B cell (primary cell): ENCODE results near the gene MKRN3. TPM values are rescaled to one million over a fixed set of nuclear protein-coding genes. Genes with fewer than 3 reads are reported as not detected.

Experiments used
- ATAC-seq: fragments of 200-7000 bp; cut with Tn5 transposase; one replicate; pipeline ENCODE4 v1.10.0; 2021; ENCODE audit warnings: low read depth, mild to moderate bottlenecking, moderate number of reproducible peaks, moderate library complexity
- CTCF ChIA-PET: fragments of 350-600 bp; sonication (Branson Sonifier 250); formaldehyde crosslinking; loops from one replicate; lab custom pipeline; 2021; ENCODE audit warnings: antibody characterized with exemption, inconsistent platforms; lab: Charles Lee
- POLR2A ChIA-PET: fragments of 350-600 bp; sonication (Branson Sonifier 250); formaldehyde crosslinking; loops from one replicate; lab custom pipeline; 2021; ENCODE audit warnings: antibody characterized with exemption; lab: Charles Lee
- DNase-seq: peaks from one replicate; pipeline ENCODE4 v3.0.0; 2013
- H2AFZ ChIP-seq: 2 replicates; pipeline ENCODE4 v1.6.1; 2012; ENCODE audit warnings: mild to moderate bottlenecking, low read depth, low read length; ENCODE audit not compliant: insufficient read depth, poor library complexity, severe bottlenecking
- H3K27ac ChIP-seq, 2 donors: 1 replicate in 1 of 2; 2 replicates in 1 of 2; pipeline ENCODE4 v1.5.1; 2012 to 2013; ENCODE audit warnings: low read length in 2 of 2, mild to moderate bottlenecking in 2 of 2, moderate library complexity in 1 of 2
- H3K27me3 ChIP-seq, 4 experiments: fragments of 200-600 bp in 1 of 4; sonication (generic) in 1 of 4; replicated peaks in 1 of 4; 1 replicate in 2 of 4; 2 replicates in 2 of 4; pipeline versions ENCODE4 v1.6.1 to v1.7.0; 2013 to 2016; ENCODE audit warnings: low read length in 3 of 4, mild to moderate bottlenecking in 2 of 4, mixed read lengths in 1 of 4, moderate library complexity in 1 of 4; ENCODE audit not compliant: insufficient read depth in 4 of 4, control insufficient read depth in 3 of 4; ENCODE audit errors: control extremely low read depth in 1 of 4
- H3K36me3 ChIP-seq, 2 experiments: replicated peaks in 1 of 2; 1 replicate in 1 of 2; 2 replicates in 1 of 2; pipeline versions ENCODE4 v1.6.1 to v1.7.1; 2013; ENCODE audit warnings: low read length in 1 of 2; ENCODE audit not compliant: insufficient read depth in 2 of 2, control insufficient read depth in 1 of 2; ENCODE audit errors: control extremely low read depth in 1 of 2, extremely low read depth in 1 of 2
- H3K4me1 ChIP-seq, 2 donors: fragments of 200-600 bp in 1 of 2; sonication (generic) in 1 of 2; 1 replicate in 1 of 2; 2 replicates in 1 of 2; pipeline versions ENCODE4 v1.5.1 to v1.6.1; 2013 to 2017; ENCODE audit warnings: low read length in 2 of 2; ENCODE audit not compliant: control insufficient read depth in 2 of 2, insufficient read depth in 2 of 2
- H3K4me2 ChIP-seq: replicated peaks from 2 replicates; pipeline ENCODE3; 2012; ENCODE audit warnings: mild to moderate bottlenecking, low read depth, low read length; ENCODE audit not compliant: poor library complexity, severe bottlenecking
- H3K4me3 ChIP-seq, 5 experiments: fragments of 200-600 bp in 1 of 5; sonication (generic) in 1 of 5; 1 replicate in 3 of 5; 2 replicates in 2 of 5; pipeline versions ENCODE4 v1.5.1 to v1.7.0; 2011 to 2016; ENCODE audit warnings: low read length in 4 of 5, mild to moderate bottlenecking in 4 of 5, low read depth in 2 of 5, control low read depth in 1 of 5, moderate library complexity in 1 of 5; ENCODE audit not compliant: insufficient read depth in 1 of 5; ENCODE audit errors: control extremely low read depth in 1 of 5, extremely low read depth in 1 of 5
- H3K79me2 ChIP-seq: fragments of 200-600 bp; sonication (generic); one replicate; pipeline ENCODE4 v1.6.0; 2016; ENCODE audit warnings: low read length; ENCODE audit not compliant: control insufficient read depth, insufficient read depth
- H3K9ac ChIP-seq: fragments of 200-600 bp; sonication (generic); 2 replicates; pipeline ENCODE4 v1.6.1; 2017; ENCODE audit warnings: mild to moderate bottlenecking, low read length, moderate library complexity
- H3K9me3 ChIP-seq, 3 donors: one replicate each; pipeline versions ENCODE4 v1.6.1 to v1.7.1; 2013; ENCODE audit warnings: low read length in 2 of 3; ENCODE audit not compliant: control insufficient read depth in 2 of 3, insufficient read depth in 1 of 3; ENCODE audit errors: control extremely low read depth in 1 of 3
- H4K20me1 ChIP-seq: 2 replicates; pipeline ENCODE4 v1.6.0; 2012; ENCODE audit warnings: mild to moderate bottlenecking, low read length; ENCODE audit not compliant: insufficient read depth, control insufficient read depth, poor library complexity, severe bottlenecking
- H3K27ac Mint-ChIP-seq: one replicate; pipeline ENCODE4 v1.8.0; 2021; ENCODE audit warnings: mixed read lengths
- H3K27me3 Mint-ChIP-seq: one replicate; pipeline ENCODE4 v1.8.0; 2021; ENCODE audit warnings: mixed read lengths
- H3K4me1 Mint-ChIP-seq: one replicate; pipeline ENCODE4 v1.8.0; 2021; ENCODE audit warnings: mixed read lengths
- H3K4me3 Mint-ChIP-seq: one replicate; pipeline ENCODE4 v1.8.0; 2021; ENCODE audit warnings: mixed read lengths
- H3K9me3 Mint-ChIP-seq: one replicate; pipeline ENCODE4 v1.8.0; 2022; ENCODE audit warnings: mixed read lengths; ENCODE audit not compliant: insufficient read depth
- CTCF ChIP-seq: fragments of 200-600 bp; IDR thresholded peaks from one replicate; pipeline ENCODE4 v1.8.0; 2022; ENCODE audit warnings: antibody characterized with exemption, mild to moderate bottlenecking
- EZH2 ChIP-seq: IDR thresholded peaks from 2 replicates; pipeline ENCODE4 v1.6.1; 2012; ENCODE audit warnings: borderline replicate concordance, low read depth, mild to moderate bottlenecking, moderate library complexity, low read length; ENCODE audit not compliant: insufficient read depth, poor library complexity, severe bottlenecking
- WGBS: methylation state at CpG from one replicate; pipeline ENCODE4 v1.1.5; 2013; ENCODE audit warnings: missing lambda C conversion rate; ENCODE audit not compliant: insufficient coverage; 5-methylcytosine and 5-hydroxymethylcytosine counted together
- intact Hi-C: fragments of 100-400 bp; cut with micrococcal nuclease; formaldehyde crosslinking; loops from one replicate; pipeline ENCODE4 v1.10.0; 2022
- polyA plus RNA-seq: library from polyadenylated mRNA; depleted of rRNA; stranded (reverse); fragments of >200 nt; gene quantifications from 2 replicates; pipeline ENCODE4 v1.2.3, GENCODE V29; 2012
- total RNA-seq, 2 donors: library from RNA; stranded (reverse); fragments of 120-200 nt in 1 of 2; gene quantifications; 1 replicate in 1 of 2; 2 replicates in 1 of 2; pipeline versions ENCODE4 v1.2.3 to v1.2.4, GENCODE V29; 2013 to 2022

The MKRN3 gene
- total and polyA plus RNA-seq, 2 donors (not counting 1 experiment from before 2014, with no cell fraction given): 0.61 to 0.76 TPM

- POLR2A ChIA-PET: no interaction called here
- DNase-seq: no peak
- Mint-ChIP-seq H3K9me3 (peaks cover 3% of the 10 kb centered on the region), H3K27ac (no peak overlapping the region), H3K4me1 (no peaks in the 10 kb centered on the region), H3K4me3 (no peak overlapping the region), H3K27me3 (no peaks in the 10 kb centered on the region)
- H3K9ac ChIP-seq: no peak overlapping the region
- H3K4me3 ChIP-seq: no peak overlapping the region
- no peaks in the 10 kb centered on the region for H3K27me3 ChIP-seq
- WGBS: 80% methylated on average over 4 of the region's 4 CpGs
- no peaks in the 10 kb centered on the region for H3K36me3 ChIP-seq
- H3K79me2 ChIP-seq: no peaks in the 10 kb centered on the region
- intact Hi-C loops: no loop called here
- H2AFZ ChIP-seq: no peak overlapping the region
- no peak for ATAC-seq
- no peaks in the 10 kb centered on the region for H4K20me1 ChIP-seq
- H3K4me2 ChIP-seq: no peak overlapping the region
- no peak overlapping the region for H3K27ac ChIP-seq
- no peaks in the 10 kb centered on the region for H3K4me1 ChIP-seq
- H3K9me3 ChIP-seq: peaks cover 0 to 3% (median 0%) of the 10 kb centered on the region in 3 donors
- TF ChIP-seq EZH2 (no peak), CTCF (no peak)
- CTCF ChIA-PET: no interaction called here
Measured at GRCh38 chr15:23539892-23540291, 25.6 kb upstream of the MKRN3 start.

GRCh38 chr15:23546158-23546557, 19.3 kb upstream of the MKRN3 start:
- DNase-seq (no peak), ATAC-seq (no peak)
- Histone ChIP-seq H2AFZ (no peak overlapping the region), H3K27ac (no peak overlapping the region), H3K4me3 (no peak overlapping the region), H3K9me3 (no peaks in the 10 kb centered on the region), H3K4me2 (no peak overlapping the region), H3K79me2 (no peaks in the 10 kb centered on the region), H3K9ac (no peak overlapping the region), H3K27me3 (no peaks in the 10 kb centered on the region), H4K20me1 (no peaks in the 10 kb centered on the region), H3K36me3 (no peaks in the 10 kb centered on the region), H3K4me1 (no peaks in the 10 kb centered on the region)
- POLR2A ChIA-PET: no interaction called here
- CTCF ChIA-PET: no interaction called here
- no peak overlapping the region for H3K27ac Mint-ChIP-seq
- H3K27me3 Mint-ChIP-seq: no peaks in the 10 kb centered on the region
- no peaks in the 10 kb centered on the region for H3K4me1 Mint-ChIP-seq
- H3K4me3 Mint-ChIP-seq: no peak overlapping the region
- no peaks in the 10 kb centered on the region for H3K9me3 Mint-ChIP-seq
- intact Hi-C loops: no loop called here
- no peak for TF ChIP-seq CTCF
- no peak for TF ChIP-seq EZH2
